Measurements from ENCODE around the gene CFD.

CFD gene

GRCh38 chr19:902446-903226, 43.2 kb downstream of the CFD start:
- no peak for TF ChIP-seq CTCF (IDR thresholded peaks at IDR 0.05; ENCODE audit: insufficient read depth, missing control alignments)
- FAIRE-seq, result no peak
- no peak for DNase-seq (ENCODE audit: insufficient read length, low spot score)

GRCh38 chr19:903266-903797, 43.9 kb downstream of the CFD start:
- FAIRE-seq (no peak), DNase-seq (ENCODE audit: insufficient read length, low spot score) (peak; percentile 92)
- no peak for TF ChIP-seq CTCF (IDR thresholded peaks at IDR 0.05; ENCODE audit: insufficient read depth, missing control alignments)

GRCh38 chr19:904545-904944, 45.1 kb downstream of the CFD start:
- FAIRE-seq (no peak), DNase-seq (ENCODE audit: insufficient read length, low spot score) (no peak)
- no peak for TF ChIP-seq CTCF (IDR thresholded peaks at IDR 0.05; ENCODE audit: insufficient read depth, missing control alignments)

- TF ChIP-seq CTCF (IDR thresholded peaks at IDR 0.05; ENCODE audit: insufficient read depth, missing control alignments), result no peak
These were observed 47.0 kb downstream of the CFD start for GRCh38 chr19:906480-906879.

GRCh38 chr19:907183-907853, 47.9 kb downstream of the CFD start:
- no peak for TF ChIP-seq CTCF (IDR thresholded peaks at IDR 0.05; ENCODE audit: insufficient read depth, missing control alignments)
- DNase-seq (ENCODE audit: insufficient read length, low spot score) (no peak), FAIRE-seq (no peak)

More at GRCh38 chr19:906480-906879, 47.0 kb downstream of the CFD start:
- no peak for DNase-seq (ENCODE audit: insufficient read length, low spot score)
- FAIRE-seq, result no peak

- no peak for TF ChIP-seq CTCF (IDR thresholded peaks at IDR 0.05; ENCODE audit: insufficient read depth, missing control alignments)
- FAIRE-seq, result no peak
- DNase-seq (ENCODE audit: insufficient read length, low spot score), result no peak
These were observed 52.0 kb downstream of the CFD start for GRCh38 chr19:911197-912033.

Measured in D721Med (cell line).